ENCODE measurements around the gene DERL2.

Gene DERL2

GRCh38 chr17:5500589-5501391, 14.8 kb upstream of the DERL2 start:
- peak; percentile 45 for DNase-seq (ENCODE audit: low spot score)

- no peak for DNase-seq (ENCODE audit: low spot score)
These were observed 14.2 kb upstream of the DERL2 start for GRCh38 chr17:5500247-5500588.

- no peak for DNase-seq (ENCODE audit: low spot score)
These were observed 13.7 kb upstream of the DERL2 start for GRCh38 chr17:5499476-5500231.

- DNase-seq (ENCODE audit: low spot score), result no peak
These were observed 7.0 kb upstream of the DERL2 start for GRCh38 chr17:5492970-5493369.

- DNase-seq (ENCODE audit: low spot score), result no peak
These were observed 2.8 kb upstream of the DERL2 start for GRCh38 chr17:5488752-5489151.

- DNase-seq (ENCODE audit: low spot score), result peak; percentile 95
These were observed 487 bp upstream of the DERL2 start, which contains the start of gene MIS12 for GRCh38 chr17:5486206-5487124. Gene MIS12, plus strand, starts transcription at chr17:5486566. Its CDS starts 2,297 bp downstream, at chr17:5488863.

GRCh38 chr17:5481451-5481850, 4.5 kb downstream of the DERL2 start:
- DNase-seq (ENCODE audit: low spot score), result no peak

- DNase-seq (ENCODE audit: low spot score), result no peak
These were observed 5.0 kb downstream of the DERL2 start for GRCh38 chr17:5480962-5481361.

GRCh38 chr17:5478992-5479391, 7.0 kb downstream of the DERL2 start:
- DNase-seq (ENCODE audit: low spot score), result no peak

- no peak for DNase-seq (ENCODE audit: low spot score)
These were observed 12.1 kb downstream of the DERL2 start for GRCh38 chr17:5473906-5474305.

- DNase-seq (ENCODE audit: low spot score), result no peak
These were observed 13.5 kb downstream of the DERL2 start for GRCh38 chr17:5472511-5472910.

- DNase-seq (ENCODE audit: low spot score), result peak; percentile 26
These were observed 17.9 kb downstream of the DERL2 start for GRCh38 chr17:5468075-5468473.

GRCh38 chr17:5467416-5467815, 18.6 kb downstream of the DERL2 start:
- no peak for DNase-seq (ENCODE audit: low spot score)

- DNase-seq (ENCODE audit: low spot score), result no peak
These were observed 19.7 kb downstream of the DERL2 start for GRCh38 chr17:5466295-5466694.

GRCh38 chr17:5464717-5465507, 21.1 kb downstream of the DERL2 start:
- no peak for DNase-seq (ENCODE audit: low spot score)

- DNase-seq (ENCODE audit: low spot score), result no peak
These were observed 39.2 kb downstream of the DERL2 start for GRCh38 chr17:5446786-5447185.

GRCh38 chr17:5444209-5444608, 41.8 kb downstream of the DERL2 start:
- DNase-seq (ENCODE audit: low spot score), result no peak

GRCh38 chr17:5443728-5444127, 42.2 kb downstream of the DERL2 start:
- DNase-seq (ENCODE audit: low spot score), result no peak

GRCh38 chr17:5439446-5439764, 46.6 kb downstream of the DERL2 start:
- no peak for DNase-seq (ENCODE audit: low spot score)

- peak; percentile 88 for DNase-seq (ENCODE audit: low spot score)
These were observed 47.1 kb downstream of the DERL2 start, which contains the start of gene C1QBP for GRCh38 chr17:5438716-5439445. Gene C1QBP, minus strand, starts transcription at chr17:5439155. Its CDS starts 82 bp downstream, at chr17:5439073.
